Muscle layer of duodenum (tissue), 2 donors: ENCODE measurements around the gene VGF.

Experiments
- H3K27ac ChIP-seq: one replicate; pipeline ENCODE4 v1.7.0; 2013; ENCODE audit warnings: mild to moderate bottlenecking, low read length
- H3K27me3 ChIP-seq: one replicate; pipeline ENCODE4 v1.7.0; 2013; ENCODE audit warnings: low read depth, mild to moderate bottlenecking, control low read depth, low read length
- H3K36me3 ChIP-seq, 2 donors: one replicate each; pipeline ENCODE4 v1.7.0; 2013; ENCODE audit warnings: low read length in 2 of 2, control low read depth in 1 of 2, mild to moderate bottlenecking in 1 of 2; ENCODE audit not compliant: insufficient read depth in 2 of 2, control insufficient read depth in 1 of 2
- H3K4me1 ChIP-seq, 2 donors: one replicate each; pipeline ENCODE4 v1.7.0; 2013; ENCODE audit warnings: low read length in 2 of 2, mild to moderate bottlenecking in 2 of 2, control low read depth in 1 of 2, moderate library complexity in 1 of 2; ENCODE audit not compliant: insufficient read depth in 2 of 2, control insufficient read depth in 1 of 2
- H3K4me3 ChIP-seq, 2 donors: one replicate each; pipeline ENCODE4 v1.7.0; 2013; ENCODE audit warnings: low read length in 2 of 2, low read depth in 1 of 2, mild to moderate bottlenecking in 1 of 2
- H3K9me3 ChIP-seq, 2 donors: one replicate each; pipeline ENCODE4 v1.7.0; 2013; ENCODE audit warnings: low read length in 2 of 2, control low read depth in 1 of 2, mild to moderate bottlenecking in 1 of 2; ENCODE audit not compliant: control insufficient read depth in 1 of 2
- donor health status: healthy.

The VGF gene

GRCh38 chr7:101180130-101180755 is 14.9 kb upstream of the VGF start, which contains the start of gene NAT16:
NAT16 (minus strand) TSS chr7:101180293; CDS start chr7:101174807, 5,486 bp downstream.
- no peaks in the 10 kb centered on the region for H3K9me3 ChIP-seq
- no peak within 1 kb of the TSS for H3K27ac ChIP-seq
- H3K4me3 ChIP-seq: no peak within 1 kb of the TSS
- peaks cover 44% of the 10 kb centered on the region for H3K27me3 ChIP-seq
- H3K4me1 ChIP-seq: peaks cover 0 to 16% of the 10 kb centered on the region in 2 donors
- H3K36me3 ChIP-seq: no peaks in the 10 kb centered on the region

DNA sequence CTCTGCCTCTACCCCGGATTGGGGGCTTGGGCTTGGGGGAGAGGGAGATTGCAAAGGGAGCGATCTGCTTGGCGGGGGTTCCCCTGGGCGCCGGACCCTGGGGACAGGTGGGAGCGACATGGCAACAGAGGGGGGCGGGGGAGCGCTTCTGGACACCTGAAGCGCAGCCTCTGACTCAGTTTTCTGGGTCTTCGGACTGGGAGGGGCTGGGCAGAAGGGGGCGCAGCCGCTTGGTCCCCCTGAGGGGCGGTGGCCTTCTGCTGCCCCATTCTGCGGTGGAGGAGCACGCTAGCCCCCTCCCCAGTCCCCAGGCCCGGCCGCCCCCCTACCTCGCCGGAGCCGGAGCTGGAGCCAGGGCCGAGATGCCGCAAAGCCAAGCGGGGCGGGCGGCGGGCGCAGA is 14.3 kb upstream of the VGF start:
- Histone ChIP-seq H3K36me3 (no peaks in the 10 kb centered on the region), H3K4me3 (no peak overlapping the region), H3K27me3 (peaks cover 46% of the 10 kb centered on the region), H3K27ac (no peak overlapping the region), H3K4me1 (peaks cover 0 to 16% of the 10 kb centered on the region in 2 donors), H3K9me3 (no peaks in the 10 kb centered on the region)

DNA sequence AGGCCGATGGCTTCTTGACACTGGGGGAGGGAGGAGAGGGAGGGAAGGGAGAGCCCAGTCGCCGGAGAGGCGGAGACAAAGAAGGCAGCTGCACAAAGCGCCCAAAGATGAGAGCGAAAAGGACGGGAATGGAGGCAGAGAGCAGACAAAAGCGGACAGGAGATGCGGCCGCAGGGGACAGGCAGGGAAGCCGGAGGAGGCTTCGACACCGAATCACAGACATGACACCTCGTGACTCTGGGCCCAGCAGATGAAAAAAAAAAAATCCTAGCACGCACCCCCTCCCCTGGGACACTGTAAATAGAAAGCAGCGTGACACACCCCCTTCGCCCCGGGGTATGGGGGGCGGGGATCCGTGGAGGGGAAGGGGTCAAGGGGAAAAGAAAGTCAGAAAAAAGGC is 13.7 kb upstream of the VGF start:
- no peaks in the 10 kb centered on the region for H3K36me3 ChIP-seq
- H3K9me3 ChIP-seq: no peaks in the 10 kb centered on the region
- H3K27me3 ChIP-seq: peaks cover 50% of the 10 kb centered on the region
- H3K27ac ChIP-seq: no peak overlapping the region
- peaks cover 0 to 16% of the 10 kb centered on the region in 2 donors for H3K4me1 ChIP-seq
- H3K4me3 ChIP-seq: no peak overlapping the region

- H3K4me1 ChIP-seq: peaks cover 0 to 25% of the 10 kb centered on the region in 2 donors
- H3K27ac ChIP-seq: no peak overlapping the region
- H3K9me3 ChIP-seq: no peaks in the 10 kb centered on the region
- H3K36me3 ChIP-seq: no peaks in the 10 kb centered on the region
- peaks cover 65% of the 10 kb centered on the region for H3K27me3 ChIP-seq
- no peak overlapping the region for H3K4me3 ChIP-seq
Measured at GRCh38 chr7:101177644-101178043, 12.3 kb upstream of the VGF start.

DNA sequence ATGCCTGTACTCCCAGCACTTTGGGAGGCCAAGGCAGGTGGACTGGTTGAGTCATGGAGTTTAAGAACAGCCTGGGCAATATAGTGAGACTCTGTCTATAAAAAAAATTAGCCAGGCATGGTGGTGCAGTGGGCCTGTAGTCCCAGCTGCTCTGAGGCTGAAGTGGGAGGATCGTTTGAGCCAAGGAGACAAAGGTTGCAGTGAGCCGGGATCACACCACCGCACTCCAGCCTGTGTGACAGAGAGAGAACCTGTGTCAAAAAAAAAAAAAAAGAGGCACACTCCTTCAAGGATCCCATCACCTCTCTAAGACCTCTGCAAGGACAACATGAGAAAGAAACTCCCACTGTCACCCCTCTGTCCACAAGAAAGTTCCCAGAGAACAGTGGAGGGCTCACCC is 10.3 kb upstream of the VGF start:
- H3K4me3 ChIP-seq: no peak overlapping the region
- no peaks in the 10 kb centered on the region for H3K36me3 ChIP-seq
- peaks cover 0 to 34% of the 10 kb centered on the region in 2 donors for H3K4me1 ChIP-seq
- no peaks in the 10 kb centered on the region for H3K9me3 ChIP-seq
- peaks cover 81% of the 10 kb centered on the region for H3K27me3 ChIP-seq
- H3K27ac ChIP-seq: no peak overlapping the region

GRCh38 chr7:101174322-101174854 is 9.0 kb upstream of the VGF start:
- Histone ChIP-seq H3K27me3 (peaks cover 83% of the 10 kb centered on the region), H3K36me3 (no peaks in the 10 kb centered on the region), H3K9me3 (no peaks in the 10 kb centered on the region), H3K4me1 (peaks cover 0 to 33% of the 10 kb centered on the region in 2 donors), H3K27ac (no peak overlapping the region), H3K4me3 (no peak overlapping the region)

- Histone ChIP-seq H3K4me3 (no peak overlapping the region), H3K36me3 (no peaks in the 10 kb centered on the region), H3K27me3 (peaks cover 88% of the 10 kb centered on the region), H3K27ac (no peak overlapping the region), H3K9me3 (no peaks in the 10 kb centered on the region), H3K4me1 (peaks cover 0 to 29% of the 10 kb centered on the region in 2 donors)
Measured at GRCh38 chr7:101173752-101174244, 8.4 kb upstream of the VGF start.

GRCh38 chr7:101172854-101173751 is 7.7 kb upstream of the VGF start:
- peaks cover 0 to 28% of the 10 kb centered on the region in 2 donors for H3K4me1 ChIP-seq
- H3K27me3 ChIP-seq: peaks cover 91% of the 10 kb centered on the region
- no peaks in the 10 kb centered on the region for H3K36me3 ChIP-seq
- peak overlapping the region in 1 of 2 donors; percentile 35 for H3K4me3 ChIP-seq
- no peaks in the 10 kb centered on the region for H3K9me3 ChIP-seq
- H3K27ac ChIP-seq: no peak overlapping the region

- Histone ChIP-seq H3K27me3 (peaks cover 89% of the 10 kb centered on the region), H3K4me3 (no peak overlapping the region), H3K9me3 (no peaks in the 10 kb centered on the region), H3K36me3 (no peaks in the 10 kb centered on the region), H3K4me1 (peaks cover 0 to 28% of the 10 kb centered on the region in 2 donors), H3K27ac (no peak overlapping the region)
Measured at GRCh38 chr7:101172005-101172853, 6.9 kb upstream of the VGF start.

- Histone ChIP-seq H3K27me3 (peaks cover 85% of the 10 kb centered on the region), H3K27ac (no peak overlapping the region), H3K9me3 (no peaks in the 10 kb centered on the region), H3K4me1 (peaks cover 0 to 31% of the 10 kb centered on the region in 2 donors), H3K36me3 (no peaks in the 10 kb centered on the region), H3K4me3 (no peak overlapping the region)
Measured at GRCh38 chr7:101171442-101171837, 6.1 kb upstream of the VGF start.
